Stimulated activated CD8-positive, alpha-beta memory T cell treated with anti-CD3 and anti-CD28 coated beads, Interleukin-2, amount 100 ng/mL, for 1 hour (primary cell): ENCODE measurements around the gene ACP4.
"Not testable (repeated sequence)": the region's sequence is repeated elsewhere in the genome, so short reads cannot be mapped to it uniquely, and the experiment has no call there.

Experiments
- DNase-seq, 2 donors: peaks; one replicate each; pipeline ENCODE4 v3.0.0-alpha.2; 2020; ENCODE audit warnings: low read depth in 2 of 2

Gene ACP4

DNA sequence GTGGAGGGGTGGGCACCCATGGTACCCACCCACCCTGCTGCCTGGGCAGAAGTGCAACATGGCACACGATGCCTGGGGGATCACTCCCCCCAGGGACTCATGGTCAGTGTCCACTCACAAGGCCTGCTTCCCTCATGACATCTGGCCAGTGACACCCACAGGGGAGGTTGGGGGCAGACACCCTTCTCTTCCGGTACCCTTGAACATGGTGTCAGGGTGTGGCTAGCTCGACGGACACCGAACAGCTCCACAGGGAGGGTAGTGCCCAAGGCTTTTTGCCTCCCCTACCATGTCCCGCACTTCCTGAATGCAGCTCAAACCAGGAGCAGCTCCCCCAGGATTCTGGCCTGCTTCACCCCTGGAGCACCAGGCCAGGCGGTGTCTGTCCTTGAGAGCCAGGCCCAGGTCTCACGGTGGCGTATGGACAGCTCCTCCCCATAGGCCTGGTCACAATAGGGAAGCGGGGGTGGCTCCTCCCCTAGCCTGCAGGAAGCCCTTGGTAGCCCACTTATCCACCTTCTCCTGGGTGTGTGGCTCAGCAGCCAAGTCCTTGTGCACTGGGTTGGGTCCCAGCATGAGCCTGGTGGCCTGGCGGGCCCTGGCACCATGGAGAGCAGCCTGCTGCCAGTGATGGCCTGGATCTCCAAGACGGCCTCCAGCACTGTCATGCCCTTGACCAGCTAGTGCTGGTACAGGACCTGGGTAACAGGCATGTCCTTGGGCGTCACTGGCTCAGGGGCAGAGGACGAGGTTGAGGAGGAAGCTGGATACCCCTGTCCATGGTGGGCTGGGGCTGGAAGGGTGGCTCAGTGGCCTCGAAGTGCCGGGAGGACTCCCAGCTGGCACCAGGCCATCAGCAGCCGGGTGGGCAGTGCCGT is 7.8 kb downstream of the ACP4 start:
- no peak for DNase-seq

DNA sequence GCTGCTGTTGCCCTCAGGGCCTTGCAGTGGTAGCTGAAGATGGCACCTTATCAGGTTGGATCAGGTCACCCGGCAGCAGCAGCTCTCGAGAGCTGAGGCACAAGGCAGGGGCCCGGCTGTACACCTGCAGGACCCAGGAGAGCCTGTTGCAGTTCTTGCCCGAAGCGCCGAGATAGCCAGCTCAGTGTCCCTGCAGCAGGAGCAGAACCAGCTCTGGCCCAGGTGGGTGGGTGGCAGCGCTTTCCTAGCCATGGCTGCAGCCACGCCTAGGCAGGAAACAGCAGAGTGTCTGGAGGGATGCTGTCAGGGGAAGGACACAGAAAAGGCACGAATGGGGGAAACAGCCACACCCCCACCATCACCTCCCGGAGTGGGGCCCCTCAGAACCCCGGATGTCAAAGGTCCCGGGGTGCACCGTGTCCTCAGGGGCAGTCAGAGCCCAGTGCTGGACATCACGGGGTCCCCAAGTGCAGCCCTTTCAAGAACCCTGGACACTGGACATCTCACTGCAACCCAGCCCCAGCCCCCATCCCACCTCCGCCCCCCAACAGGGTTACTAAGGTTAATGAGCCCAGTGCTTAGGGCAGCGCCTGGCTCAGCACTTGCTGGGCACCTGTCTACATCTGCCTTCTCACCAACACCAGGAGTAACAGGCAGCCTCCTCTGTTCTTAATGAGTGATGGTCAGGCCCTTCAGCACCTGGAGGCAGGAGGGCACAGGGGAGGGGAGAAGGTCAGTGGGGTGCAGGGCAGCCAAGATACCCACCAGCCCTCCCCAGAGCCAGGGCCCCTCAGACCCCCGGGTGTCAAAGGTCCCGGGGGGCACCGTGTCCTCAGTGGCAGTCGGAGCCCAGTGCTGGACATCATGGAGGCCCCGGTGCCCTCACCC is 8.7 kb downstream of the ACP4 start:
- no peak for DNase-seq

DNA sequence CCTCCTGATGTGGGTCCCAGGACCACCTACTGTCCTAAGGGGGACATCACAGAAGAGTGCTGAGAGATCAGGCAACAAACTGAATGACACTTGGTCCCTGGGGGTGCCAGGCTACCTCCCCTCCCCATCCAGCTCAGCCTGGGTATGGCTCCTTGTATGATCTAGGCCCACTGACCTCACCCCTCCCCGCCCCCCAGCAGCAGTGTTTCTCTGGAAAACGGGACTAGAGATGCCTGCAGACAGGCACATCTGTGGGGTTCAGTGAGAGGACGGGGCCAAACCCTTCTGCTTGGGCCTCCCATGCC is 9.3 kb downstream of the ACP4 start:
- no peak for DNase-seq

DNA sequence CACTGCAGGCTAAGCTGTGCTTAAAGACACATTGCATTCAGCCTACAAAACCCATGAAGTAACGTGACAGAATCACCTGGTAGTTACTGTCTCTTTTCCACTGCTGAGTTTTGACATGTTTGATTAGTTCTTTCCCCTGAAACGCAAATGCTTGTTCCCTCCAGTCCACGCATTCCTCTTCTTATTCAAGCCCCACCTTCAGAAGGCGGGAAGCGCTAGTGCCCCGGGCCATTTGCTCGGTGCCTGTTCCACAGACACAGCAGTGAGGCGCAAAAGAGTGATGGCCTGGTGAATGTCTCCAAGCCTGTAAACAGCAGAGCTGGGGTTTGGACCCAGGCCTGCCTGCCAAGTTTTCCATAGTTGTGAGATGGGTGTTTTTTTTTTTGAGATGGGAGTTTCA is 10.9 kb downstream of the ACP4 start:
- DNase-seq, result no peak

DNA sequence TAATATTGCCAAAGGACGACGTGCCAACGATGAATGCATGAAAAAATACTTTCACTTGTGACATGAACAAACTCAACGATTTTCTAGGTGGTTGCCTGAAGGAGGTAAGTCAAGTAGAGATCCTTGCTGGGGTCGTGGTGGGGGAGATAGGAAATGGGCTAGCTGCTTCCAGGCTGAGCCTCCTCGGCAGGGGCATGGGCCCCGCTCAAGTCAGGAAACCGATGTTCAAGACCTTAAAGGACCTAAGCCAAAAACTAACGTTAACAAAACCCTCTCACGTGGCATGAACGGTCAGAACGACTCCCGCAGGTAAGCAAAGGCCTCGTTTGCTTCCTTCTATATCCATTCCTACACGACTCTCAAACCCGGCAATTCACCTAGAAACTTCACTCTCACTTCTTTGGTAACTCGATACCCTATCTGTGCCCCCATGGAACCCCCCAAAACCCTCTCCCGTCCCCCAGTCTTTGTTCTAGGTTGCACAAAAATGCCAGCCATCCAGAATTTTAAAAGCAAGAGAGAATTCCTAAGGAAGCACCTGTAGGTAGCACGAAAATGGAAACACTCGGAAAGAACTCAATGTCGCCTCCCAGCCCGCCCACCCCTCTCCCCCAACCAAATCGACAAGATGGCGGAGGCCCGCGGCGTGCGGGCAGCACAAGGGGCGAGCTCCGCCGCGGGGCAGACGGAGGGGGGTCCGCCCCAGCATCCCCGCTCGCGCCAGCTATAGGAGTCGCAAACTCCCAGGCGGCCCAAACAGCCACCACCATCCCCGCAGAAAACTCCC is 13.6 kb downstream of the ACP4 start:
- no peak for DNase-seq

DNA sequence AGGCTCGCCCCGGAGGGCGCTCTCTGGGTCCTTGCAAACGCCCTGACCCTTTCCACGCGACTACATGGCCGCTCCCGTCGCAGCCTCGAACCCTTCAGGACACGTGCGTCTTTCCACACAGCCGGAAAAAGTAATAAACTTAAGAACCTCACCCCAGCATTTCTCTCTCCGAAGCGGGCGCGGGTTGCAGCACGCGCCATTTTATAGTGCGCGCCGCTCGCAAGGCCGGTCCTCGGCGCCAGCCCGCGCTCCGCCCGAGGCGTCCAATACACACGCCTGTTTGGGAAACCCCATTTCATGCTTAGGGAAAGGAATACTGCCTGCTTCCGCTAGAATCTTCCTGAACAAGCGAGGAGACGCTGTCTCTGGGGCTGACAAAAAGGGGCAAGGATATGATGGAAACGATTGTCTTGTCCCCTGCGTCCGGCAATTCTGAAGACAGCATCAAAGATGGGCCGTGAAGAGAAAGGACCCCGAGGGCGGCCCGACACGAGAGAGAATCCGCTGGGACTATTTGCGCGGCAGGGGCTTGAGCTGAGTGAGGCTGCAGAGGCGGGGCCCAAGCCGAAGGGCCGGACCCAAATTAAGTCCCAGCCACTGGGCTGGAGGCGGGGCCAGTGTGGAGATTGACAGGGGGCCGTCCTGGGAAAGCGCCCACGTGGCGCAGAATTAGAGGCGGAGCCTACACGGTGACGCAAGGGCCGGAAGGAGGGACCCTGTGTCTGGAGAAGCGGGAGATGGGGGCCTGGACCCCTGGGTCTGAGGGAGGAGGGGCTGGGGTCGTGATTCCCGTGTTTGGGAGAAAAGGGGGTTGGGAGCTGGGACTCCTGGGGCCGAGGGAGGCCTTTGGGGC is 14.4 kb downstream of the ACP4 start:
- DNase-seq, result peak; percentile 90 to 95

DNA sequence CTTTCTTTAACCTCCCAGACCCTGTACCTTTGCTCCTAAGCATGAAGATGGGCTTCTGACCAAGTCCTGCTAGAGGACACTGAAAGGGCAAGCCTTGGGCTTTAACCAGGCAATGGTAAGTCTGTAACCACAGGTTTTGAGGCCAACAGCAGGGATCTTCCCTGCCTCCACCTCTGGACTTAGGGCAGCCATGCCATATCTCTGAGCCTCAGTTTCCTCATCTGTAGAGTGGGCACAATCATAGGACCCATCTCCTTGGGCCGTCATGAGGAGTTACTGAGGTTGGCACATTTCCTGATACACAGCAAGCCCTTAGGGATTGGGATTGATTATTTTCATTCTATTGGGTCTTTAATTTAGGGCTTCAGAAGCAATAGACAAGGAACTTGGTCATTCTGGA is 18.6 kb downstream of the ACP4 start:
- no peak for DNase-seq

DNA sequence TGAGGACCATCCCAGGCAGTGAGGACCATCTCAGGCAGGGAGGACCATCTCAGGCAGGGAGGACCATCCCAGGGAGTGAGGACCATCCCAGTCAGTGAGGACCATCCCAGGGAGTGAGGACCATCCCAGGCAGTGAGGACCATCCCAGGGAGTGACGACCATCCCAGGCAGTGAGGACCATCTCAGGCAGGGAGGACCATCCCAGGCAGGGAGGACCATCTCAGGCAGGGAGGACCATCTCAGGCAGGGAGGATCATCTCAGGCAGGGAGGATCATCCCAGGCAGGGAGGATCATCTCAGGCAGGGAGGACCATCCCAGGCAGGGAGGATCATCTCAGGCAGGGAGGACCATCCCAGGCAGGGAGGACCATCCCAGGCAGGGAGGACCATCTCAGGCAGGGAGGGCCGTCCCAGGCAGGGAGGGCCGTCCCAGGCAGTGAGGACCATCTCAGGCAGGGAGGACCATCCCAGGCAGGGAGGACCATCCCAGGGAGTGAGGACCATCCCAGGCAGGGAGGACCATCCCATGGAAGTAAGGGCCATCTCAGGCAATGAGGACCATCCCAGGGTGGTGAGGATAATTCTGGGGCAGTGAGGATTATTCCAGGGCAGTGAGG is 21.5 kb downstream of the ACP4 start:
- DNase-seq, result not testable (repeated sequence)

DNA sequence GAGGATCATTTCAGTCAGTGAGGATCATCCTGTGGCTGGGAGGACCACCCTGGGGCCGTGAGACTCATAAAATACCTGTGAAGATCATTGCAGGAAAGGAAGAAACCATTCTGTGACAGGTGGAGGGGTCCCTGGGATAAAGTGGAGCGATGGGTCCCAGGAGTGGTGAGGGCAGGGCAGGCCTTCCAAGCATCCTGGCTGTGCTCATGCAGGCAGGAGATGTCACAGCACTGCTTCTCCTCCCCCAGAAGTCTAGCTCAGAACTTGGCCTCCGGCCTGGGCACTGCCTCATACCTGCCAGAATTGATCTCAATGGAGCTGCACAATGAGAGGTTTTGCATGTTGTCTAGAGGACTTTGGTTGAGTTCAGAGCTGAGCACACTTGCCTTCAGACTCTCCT is 22.3 kb downstream of the ACP4 start:
- no peak for DNase-seq

DNA sequence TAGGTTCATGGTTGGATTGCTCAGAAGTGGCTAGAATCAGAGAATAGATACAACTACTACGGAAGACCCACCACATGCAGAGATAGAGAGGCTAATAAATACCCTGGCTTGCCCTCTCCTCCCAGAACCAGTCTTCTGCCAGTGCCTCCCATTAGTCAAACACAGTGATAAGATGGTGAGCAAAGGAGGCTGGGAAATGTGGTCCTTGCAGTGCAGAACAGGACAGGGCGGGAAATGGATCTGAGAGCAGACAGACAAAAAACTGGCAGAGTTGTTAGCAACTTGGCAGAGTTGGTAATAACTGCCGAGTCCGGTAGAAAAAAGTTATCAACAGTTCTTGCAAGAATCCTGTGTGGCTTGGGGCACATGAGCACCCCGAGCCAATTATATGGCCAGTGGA is 24.7 kb downstream of the ACP4 start:
- no peak for DNase-seq

DNA sequence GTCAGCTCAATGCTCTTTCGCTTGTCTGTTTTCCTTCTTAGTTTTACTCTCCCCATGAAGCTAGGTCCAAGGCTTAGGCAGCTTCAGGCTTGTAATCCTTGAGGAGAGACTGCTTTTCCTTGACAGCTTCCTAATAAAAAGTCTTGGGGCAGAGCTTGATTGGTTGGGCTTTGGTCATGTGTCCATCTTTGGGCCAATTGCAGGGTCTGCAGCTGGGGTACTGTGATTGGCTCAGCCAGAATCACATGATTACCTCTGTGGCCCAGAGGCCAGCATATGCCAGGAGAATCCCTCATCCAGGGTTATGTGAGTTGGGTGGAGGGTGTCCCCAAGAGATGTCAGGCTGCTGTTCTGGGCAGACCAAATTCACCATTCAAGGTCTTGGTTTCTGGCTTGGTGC is 25.2 kb downstream of the ACP4 start:
- no peak for DNase-seq

DNA sequence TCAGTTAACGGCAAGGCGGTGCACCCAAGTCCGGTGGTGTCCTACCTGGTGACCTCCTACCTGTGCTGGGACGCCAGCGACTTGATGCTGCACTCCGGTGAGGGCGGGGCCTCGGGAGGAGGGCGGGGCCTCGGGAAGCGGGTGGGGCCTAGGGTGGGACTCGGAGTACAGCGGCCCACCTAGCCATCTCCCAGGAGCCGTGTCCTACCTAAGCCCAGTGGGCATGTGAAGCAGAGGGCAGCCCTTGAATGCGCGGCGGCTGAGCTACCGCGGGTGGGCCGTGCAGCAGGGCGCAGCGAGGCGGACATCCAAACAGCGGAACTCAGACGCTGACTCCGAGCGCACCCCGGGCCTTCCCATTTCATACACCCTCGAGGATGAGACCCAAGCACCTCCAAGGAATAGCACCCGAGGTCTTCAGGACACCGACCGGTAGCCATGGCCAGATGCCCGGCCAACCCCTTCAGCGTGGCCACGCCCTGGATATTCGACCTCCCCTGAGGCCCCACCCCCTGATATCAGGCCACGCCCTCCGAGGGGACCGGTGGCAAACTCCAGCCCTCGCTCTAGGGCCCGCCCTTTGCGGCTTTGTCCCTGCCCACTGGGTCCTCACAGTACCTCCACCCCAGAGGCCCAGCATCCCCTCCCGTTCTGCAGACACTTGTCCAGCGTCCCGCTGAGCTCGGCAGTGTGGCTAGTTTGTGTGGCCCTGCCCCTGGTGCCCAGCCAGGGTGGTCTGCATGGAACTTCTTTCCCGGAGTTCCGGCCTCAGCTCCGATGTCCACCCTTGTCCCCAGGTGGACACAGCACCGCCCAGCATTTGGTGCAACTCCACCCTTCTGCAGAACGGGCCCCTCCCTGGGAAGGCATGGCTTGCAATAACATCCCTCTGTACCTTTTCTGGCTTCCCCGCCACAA is 28.0 kb downstream of the ACP4 start:
- DNase-seq, result no peak

DNA sequence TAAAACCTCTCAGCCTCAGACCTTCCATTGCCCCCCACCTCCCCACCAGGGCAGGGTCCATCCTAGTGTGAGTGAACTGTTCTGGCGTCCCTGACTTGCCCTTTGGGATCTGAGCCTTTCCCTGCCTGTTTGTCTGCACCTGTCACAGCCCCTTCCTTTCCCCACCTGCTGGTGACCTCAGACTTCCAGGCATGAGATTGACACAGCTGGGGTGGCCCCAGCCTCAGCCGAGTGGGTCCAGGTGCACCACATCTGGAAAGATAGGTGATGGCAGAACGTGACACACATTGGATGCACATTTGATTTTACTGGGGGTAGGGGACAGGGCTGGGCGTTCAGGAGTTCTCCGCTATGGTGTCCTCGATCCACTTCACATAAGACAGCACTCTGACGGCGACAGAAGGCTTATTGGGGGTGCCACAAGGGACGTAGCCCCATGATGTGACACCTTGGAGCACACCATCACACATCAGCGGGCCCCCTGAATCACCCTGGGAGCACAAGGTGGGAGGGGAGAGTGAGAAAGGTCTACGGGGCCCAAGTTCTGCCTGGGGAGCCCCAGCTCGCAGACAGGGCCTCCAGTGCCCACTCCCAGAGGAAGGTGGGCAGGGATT is 28.8 kb downstream of the ACP4 start:
- no peak for DNase-seq

DNA sequence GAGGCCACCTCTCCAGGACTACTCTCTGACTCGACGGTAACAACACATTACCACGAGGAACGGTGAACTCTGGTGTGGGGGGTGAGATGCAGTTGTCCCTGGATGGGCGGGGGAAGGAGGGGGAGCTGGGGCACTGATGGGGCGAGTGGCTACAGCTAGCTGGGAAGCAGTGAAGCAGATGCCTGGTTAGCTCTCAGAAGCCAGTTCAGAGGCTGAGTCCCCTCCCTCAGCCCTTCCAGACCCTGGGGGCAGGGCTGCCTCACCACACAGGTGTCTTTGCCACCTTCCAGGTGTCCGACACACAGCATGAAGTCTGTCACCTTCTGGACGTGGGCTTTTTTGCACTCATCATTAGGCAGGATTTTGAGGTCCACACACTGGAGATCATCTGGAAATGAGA is 29.4 kb downstream of the ACP4 start:
- DNase-seq, result no peak

DNA sequence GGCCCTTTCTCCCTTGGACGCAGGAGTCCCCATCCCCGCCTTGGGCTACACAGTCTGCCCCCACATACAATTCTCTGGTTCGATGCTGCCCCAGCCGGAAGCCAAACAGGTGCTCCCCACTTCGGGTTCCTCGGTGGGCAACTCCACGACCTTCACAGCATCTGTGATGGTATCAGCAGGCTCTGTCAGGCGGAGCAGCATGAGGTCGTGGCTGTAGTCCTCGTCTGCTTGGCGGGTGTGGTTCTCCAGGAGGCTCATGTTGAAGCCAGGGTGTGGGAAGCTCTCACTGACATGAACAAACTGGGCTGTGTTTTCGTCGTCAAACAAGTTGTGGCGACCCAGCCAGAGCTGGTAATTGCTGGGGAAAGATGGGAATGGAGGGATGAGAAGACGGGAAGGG is 29.9 kb downstream of the ACP4 start:
- DNase-seq, result no peak

DNA sequence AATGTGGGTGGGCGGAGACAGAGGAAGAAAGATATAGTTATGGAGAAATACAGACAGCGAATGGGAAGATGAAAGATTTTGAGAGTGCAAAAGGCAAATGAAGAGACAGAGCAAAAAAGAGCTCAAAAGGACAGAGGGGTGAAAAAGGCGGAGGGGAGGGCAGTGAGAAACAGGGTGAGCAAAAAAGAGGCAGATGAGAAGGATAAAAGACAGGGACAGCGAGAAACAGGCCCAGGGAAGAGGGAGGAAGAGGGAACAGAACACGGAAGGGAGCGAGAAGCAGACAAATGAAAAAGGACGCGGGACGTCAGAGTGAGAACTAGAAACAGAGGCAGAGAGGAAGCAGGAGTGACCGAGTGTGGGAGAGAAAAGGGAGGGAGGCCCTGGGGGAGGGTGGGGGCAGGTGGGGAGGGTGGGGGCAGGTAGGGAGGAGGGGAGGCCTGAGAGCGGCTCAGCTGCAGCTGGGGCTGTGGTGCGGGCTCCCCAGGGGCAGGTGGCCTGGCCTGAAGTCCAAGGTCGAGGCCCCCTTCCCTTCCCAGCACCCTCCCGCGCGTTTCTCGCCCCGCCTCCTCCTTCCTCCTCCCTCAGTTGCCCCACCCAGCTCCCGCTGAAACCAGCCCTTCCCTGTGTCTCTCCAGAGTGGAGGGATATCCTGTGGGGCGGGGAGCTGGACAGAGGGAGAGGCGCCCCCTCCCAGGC is 30.5 kb downstream of the ACP4 start:
- DNase-seq, result no peak

DNA sequence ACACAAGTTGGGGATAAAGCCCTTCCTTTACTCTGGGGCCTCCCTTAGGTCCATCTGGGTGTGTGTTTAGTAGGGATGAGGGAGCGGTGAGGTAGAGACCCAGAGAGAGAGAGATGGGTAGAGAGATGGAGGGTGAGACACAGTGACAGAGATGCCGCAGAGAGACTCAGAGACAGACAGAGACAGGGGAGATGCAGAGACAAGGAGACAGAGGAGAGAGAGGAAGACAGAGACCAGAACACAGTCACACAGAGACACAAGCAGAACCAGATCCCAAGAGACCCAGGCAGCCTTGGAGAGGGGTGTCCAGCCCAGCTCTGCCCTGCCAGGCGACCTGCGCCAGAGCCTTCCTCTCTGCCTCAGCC is 31.0 kb downstream of the ACP4 start:
- DNase-seq, result no peak

DNA sequence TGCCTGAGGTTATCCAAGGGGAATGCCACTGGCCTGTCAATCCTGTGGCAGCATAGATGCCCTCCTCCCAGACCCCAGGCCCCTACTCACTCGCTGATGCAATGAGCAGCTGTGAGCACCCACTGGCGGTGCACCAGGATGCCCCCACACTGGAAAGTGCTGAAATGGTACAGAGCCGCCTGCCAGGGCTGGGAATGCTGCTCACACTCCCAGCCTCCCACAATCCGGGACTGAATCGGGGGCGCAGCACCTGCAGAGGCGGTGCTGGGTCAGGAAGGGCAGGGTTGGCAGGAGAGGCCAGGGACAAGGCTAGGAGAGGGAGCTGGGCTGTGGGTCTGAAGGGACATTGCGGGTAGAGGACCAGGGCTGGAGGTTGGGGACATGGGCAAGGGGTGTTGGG is 31.4 kb downstream of the ACP4 start:
- no peak for DNase-seq

DNA sequence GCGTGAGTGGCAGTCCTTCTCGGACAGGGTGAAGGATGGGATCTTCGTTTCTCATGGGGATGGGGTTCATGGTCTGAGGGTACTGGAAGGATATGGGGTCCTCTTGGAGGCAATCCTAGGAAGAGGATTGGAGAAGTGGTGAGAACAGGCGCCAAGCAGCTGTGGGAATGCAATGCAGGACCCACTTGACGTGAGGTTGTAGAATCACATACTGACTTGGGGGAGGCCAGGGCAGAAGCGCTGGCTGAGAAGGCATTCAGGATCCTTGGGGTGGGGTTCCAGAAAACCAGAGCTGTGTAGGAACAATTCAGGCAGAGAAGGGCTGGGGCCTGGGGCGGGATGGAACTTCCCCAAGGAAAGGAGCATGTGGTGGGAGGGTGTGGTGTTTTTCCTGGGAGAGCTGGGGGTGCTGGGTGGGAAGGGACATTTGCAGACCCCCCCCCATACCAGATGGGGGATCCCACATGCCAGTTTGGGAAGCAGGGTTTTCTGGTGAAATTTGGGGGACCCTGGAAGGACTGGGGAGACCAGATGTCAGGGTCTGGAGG is 32.5 kb downstream of the ACP4 start:
- DNase-seq, result no peak
